T-helper 2 cell treated with Interferon-gamma antibody and Interleukin-4, amounts not matched to agents 5 μg/mL and 100 μg/mL, for 36 hours (primary cell): Measurements from ENCODE around the gene PIK3AP1.
"Not testable (repeated sequence)": the region's sequence is repeated elsewhere in the genome, so short reads cannot be mapped to it uniquely, and the experiment has no call there.

ENCODE experiments used
- DNase-seq: peaks from one replicate; pipeline ENCODE4 v3.0.0; 2021; ENCODE audit warnings: low spot score
- H3K27ac Mint-ChIP-seq: one replicate; pipeline ENCODE4 v1.8.0; 2021; ENCODE audit warnings: mild to moderate bottlenecking, mixed read lengths
- H3K27me3 Mint-ChIP-seq: one replicate; pipeline ENCODE4 v1.8.0; 2021; ENCODE audit warnings: low read depth, mixed read lengths
- H3K36me3 Mint-ChIP-seq: one replicate; pipeline ENCODE4 v1.8.0; 2021; ENCODE audit warnings: low read depth, mixed read lengths
- H3K4me1 Mint-ChIP-seq: one replicate; pipeline ENCODE4 v1.8.0; 2021; ENCODE audit warnings: low read depth, mixed read lengths
- H3K4me3 Mint-ChIP-seq: one replicate; pipeline ENCODE4 v1.8.0; 2022; ENCODE audit warnings: mild to moderate bottlenecking, moderate library complexity, mixed read lengths
- H3K9me3 Mint-ChIP-seq: one replicate; pipeline ENCODE4 v1.8.0; 2021; ENCODE audit warnings: mixed read lengths

PIK3AP1 gene

GRCh38 chr10:96683710-96684109 is 36.6 kb downstream of the PIK3AP1 start:
- H3K27me3 Mint-ChIP-seq = peaks cover 11% of the 10 kb centered on the region
- H3K4me1 Mint-ChIP-seq = peaks cover 17% of the 10 kb centered on the region
- H3K36me3 Mint-ChIP-seq = no peaks in the 10 kb centered on the region
- H3K27ac Mint-ChIP-seq = no peak overlapping the region
- no peaks in the 10 kb centered on the region for H3K9me3 Mint-ChIP-seq
- no peak for DNase-seq
- no peak overlapping the region for H3K4me3 Mint-ChIP-seq

GRCh38 chr10:96683065-96683464 is 37.2 kb downstream of the PIK3AP1 start:
- no peaks in the 10 kb centered on the region for H3K36me3 Mint-ChIP-seq
- H3K9me3 Mint-ChIP-seq = no peaks in the 10 kb centered on the region
- no peak overlapping the region for H3K27ac Mint-ChIP-seq
- peaks cover 13% of the 10 kb centered on the region for H3K27me3 Mint-ChIP-seq
- H3K4me1 Mint-ChIP-seq = peaks cover 14% of the 10 kb centered on the region
- no peak overlapping the region for H3K4me3 Mint-ChIP-seq
- no peak for DNase-seq

- Mint-ChIP-seq H3K4me1 (peaks cover 11% of the 10 kb centered on the region), H3K9me3 (no peaks in the 10 kb centered on the region), H3K4me3 (no peak overlapping the region), H3K27me3 (peaks cover 13% of the 10 kb centered on the region), H3K27ac (no peak overlapping the region), H3K36me3 (no peaks in the 10 kb centered on the region)
- DNase-seq = no peak
Observed at GRCh38 chr10:96681524-96681923, 38.8 kb downstream of the PIK3AP1 start.

- not testable (repeated sequence) for H3K4me3 Mint-ChIP-seq, H3K9me3 Mint-ChIP-seq, DNase-seq, H3K27ac Mint-ChIP-seq, H3K36me3 Mint-ChIP-seq, H3K4me1 Mint-ChIP-seq
- peaks cover 13% of the 10 kb centered on the region for H3K27me3 Mint-ChIP-seq
Observed at GRCh38 chr10:96680463-96680862, 39.9 kb downstream of the PIK3AP1 start.

- H3K27ac Mint-ChIP-seq = no peak overlapping the region
- DNase-seq = no peak
- H3K4me3 Mint-ChIP-seq = no peak overlapping the region
- H3K4me1 Mint-ChIP-seq = peaks cover 3% of the 10 kb centered on the region
- no peaks in the 10 kb centered on the region for H3K36me3 Mint-ChIP-seq
- H3K27me3 Mint-ChIP-seq = peaks cover 9% of the 10 kb centered on the region
- H3K9me3 Mint-ChIP-seq = no peaks in the 10 kb centered on the region
Observed at GRCh38 chr10:96678725-96679124, 41.6 kb downstream of the PIK3AP1 start.

- Mint-ChIP-seq H3K27me3 (peaks cover 6% of the 10 kb centered on the region), H3K9me3 (no peaks in the 10 kb centered on the region), H3K4me1 (peaks cover 8% of the 10 kb centered on the region), H3K36me3 (no peaks in the 10 kb centered on the region), H3K4me3 (no peak overlapping the region), H3K27ac (no peak overlapping the region)
- no peak for DNase-seq
Observed at GRCh38 chr10:96676272-96677112, 43.8 kb downstream of the PIK3AP1 start.

- Mint-ChIP-seq H3K9me3 (no peaks in the 10 kb centered on the region), H3K27ac (no peak overlapping the region), H3K4me1 (peaks cover 8% of the 10 kb centered on the region), H3K27me3 (peaks cover 3% of the 10 kb centered on the region), H3K4me3 (no peak overlapping the region), H3K36me3 (no peaks in the 10 kb centered on the region)
- DNase-seq = no peak
Observed at GRCh38 chr10:96675846-96676245, 44.5 kb downstream of the PIK3AP1 start.

- H3K36me3 Mint-ChIP-seq = no peaks in the 10 kb centered on the region
- H3K4me1 Mint-ChIP-seq = peaks cover 12% of the 10 kb centered on the region
- H3K9me3 Mint-ChIP-seq = no peaks in the 10 kb centered on the region
- no peak overlapping the region for H3K4me3 Mint-ChIP-seq
- H3K27me3 Mint-ChIP-seq = peaks cover 3% of the 10 kb centered on the region
- H3K27ac Mint-ChIP-seq = no peak overlapping the region
- no peak for DNase-seq
Observed at GRCh38 chr10:96673318-96674099, 46.8 kb downstream of the PIK3AP1 start.

GRCh38 chr10:96672481-96673175 is 47.7 kb downstream of the PIK3AP1 start:
- no peak overlapping the region for H3K4me3 Mint-ChIP-seq
- H3K27ac Mint-ChIP-seq = no peak overlapping the region
- H3K36me3 Mint-ChIP-seq = no peaks in the 10 kb centered on the region
- H3K4me1 Mint-ChIP-seq = peaks cover 15% of the 10 kb centered on the region
- peaks cover 2% of the 10 kb centered on the region for H3K27me3 Mint-ChIP-seq
- no peak for DNase-seq
- no peaks in the 10 kb centered on the region for H3K9me3 Mint-ChIP-seq

- no peak overlapping the region for H3K4me3 Mint-ChIP-seq
- H3K36me3 Mint-ChIP-seq = no peaks in the 10 kb centered on the region
- H3K9me3 Mint-ChIP-seq = no peaks in the 10 kb centered on the region
- H3K27me3 Mint-ChIP-seq = peaks cover 2% of the 10 kb centered on the region
- DNase-seq = no peak
- H3K4me1 Mint-ChIP-seq = peaks cover 15% of the 10 kb centered on the region
- H3K27ac Mint-ChIP-seq = no peak overlapping the region
Observed at GRCh38 chr10:96671211-96671890, 49.0 kb downstream of the PIK3AP1 start.

GRCh38 chr10:96670786-96671185 is 49.5 kb downstream of the PIK3AP1 start:
- peaks cover 15% of the 10 kb centered on the region for H3K4me1 Mint-ChIP-seq
- H3K27me3 Mint-ChIP-seq = peaks cover 2% of the 10 kb centered on the region
- no peak overlapping the region for H3K4me3 Mint-ChIP-seq
- no peak for DNase-seq
- H3K36me3 Mint-ChIP-seq = no peaks in the 10 kb centered on the region
- H3K9me3 Mint-ChIP-seq = no peaks in the 10 kb centered on the region
- H3K27ac Mint-ChIP-seq = no peak overlapping the region

- Mint-ChIP-seq H3K4me3 (no peak overlapping the region), H3K36me3 (no peaks in the 10 kb centered on the region)
Observed at GRCh38 chr10:96667401-96667800, 52.9 kb downstream of the PIK3AP1 start.

GRCh38 chr10:96666741-96667140 is 53.6 kb downstream of the PIK3AP1 start:
- no peak overlapping the region for H3K27ac Mint-ChIP-seq
- H3K4me1 Mint-ChIP-seq = peaks cover 15% of the 10 kb centered on the region
- DNase-seq = no peak
- H3K9me3 Mint-ChIP-seq = no peaks in the 10 kb centered on the region
- peaks cover 2% of the 10 kb centered on the region for H3K27me3 Mint-ChIP-seq
- no peaks in the 10 kb centered on the region for H3K36me3 Mint-ChIP-seq
- H3K4me3 Mint-ChIP-seq = no peak overlapping the region

More at GRCh38 chr10:96667401-96667800, 52.9 kb downstream of the PIK3AP1 start:
- H3K4me1 Mint-ChIP-seq = peaks cover 15% of the 10 kb centered on the region
- DNase-seq = no peak
- H3K9me3 Mint-ChIP-seq = no peaks in the 10 kb centered on the region
- no peak overlapping the region for H3K27ac Mint-ChIP-seq
- peaks cover 2% of the 10 kb centered on the region for H3K27me3 Mint-ChIP-seq
